ENCODE data around the gene RGS19. TPM values are rescaled to one million over a fixed set of nuclear protein-coding genes. Genes with fewer than 3 reads are reported as not detected.
A peak's percentile ranks its signal among the peaks of the same experiment; 100 is the strongest.
"Not testable (repeated sequence)": the region's sequence is repeated elsewhere in the genome, so short reads cannot be mapped to it uniquely, and the experiment has no call there.

Gene RGS19
- total RNA-seq (2021) (14.4 and 16.4 TPM in 2 replicates), Bru-seq, nascent RNA (percentile 37 among the genes with signal in this experiment), BruChase-seq, experiment 1, labeled RNA remaining after a 2-hour chase (percentile 36 among the genes with signal in this experiment), BruChase-seq, experiment 2, labeled RNA remaining after a 6-hour chase (percentile 47 among the genes with signal in this experiment)
- long read RNA-seq, transcript RGS19-201 (6 exons, 1,510 nt): major isoform, 16 of 34 reads
- long read RNA-seq, partial matches to known transcripts: 5 of 34 reads
- long read RNA-seq, other reads (novel, unspliced or antisense): 9 of 34 reads

- intact Hi-C loops (cut with micrococcal nuclease; ENCODE audit: unreplicated experiment): no loop called here
- H3K4me1 ChIP-seq (ENCODE audit: insufficient read depth, low read length, poor library complexity, severe bottlenecking): peaks cover 24% of the 10 kb centered on the region
- H3K27me3 ChIP-seq (replicated peaks; ENCODE audit: insufficient read depth, low read depth, low read length, poor library complexity): peaks cover 5% of the 10 kb centered on the region
- ChIA-PET POLR2A (ENCODE audit: low non-redundant PET) (no interaction called here), CTCF (interaction anchor here (0.6 kb wide), 1 partner anchor 52 kb away, joined by 3 read pairs; no protein-coding TSS in a partner anchor)
- no peaks in the 10 kb centered on the region for H3K9me3 ChIP-seq (ENCODE audit: low read depth, low read length, poor library complexity, severe bottlenecking)
- peak; percentile 71 for DNase-seq (ENCODE audit: low spot score)
- peak within 1 kb of the TSS; percentile 82 for H3K4me3 ChIP-seq (ENCODE audit: low read depth, low read length, poor library complexity, severe bottlenecking)
- no TSS peak for BruUV-seq (replicated peaks)
- peak within 1 kb of the TSS; percentile 66 for H3K27ac ChIP-seq (ENCODE audit: low read depth, low read length, poor library complexity, severe bottlenecking)
- H3K36me3 ChIP-seq (ENCODE audit: insufficient read depth, low read length, poor library complexity, severe bottlenecking): no peaks in the 10 kb centered on the region
- TF ChIP-seq CTCF (conservative IDR thresholded peaks at IDR 0.05; ENCODE audit: low read depth, low read length) (no peak), EZH2 (IDR thresholded peaks at IDR 0.05; ENCODE audit: borderline replicate concordance, low read depth, low read length, poor library complexity, severe bottlenecking) (no peak)
These were observed at the start of gene RGS19 for GRCh38 chr20:64079273-64080012. Gene RGS19, minus strand, starts transcription at chr20:64079518. Its CDS starts 2,632 bp downstream, at chr20:64076886.

- BruUV-seq (replicated peaks); H3K4me3 ChIP-seq (ENCODE audit: low read depth, low read length, poor library complexity, severe bottlenecking); CTCF ChIA-PET; DNase-seq (ENCODE audit: low spot score); H3K27ac ChIP-seq (ENCODE audit: low read depth, low read length, poor library complexity, severe bottlenecking); H3K9me3 ChIP-seq (ENCODE audit: low read depth, low read length, poor library complexity, severe bottlenecking); H3K4me1 ChIP-seq (ENCODE audit: insufficient read depth, low read length, poor library complexity, severe bottlenecking); H3K36me3 ChIP-seq (ENCODE audit: insufficient read depth, low read length, poor library complexity, severe bottlenecking); POLR2A ChIA-PET (ENCODE audit: low non-redundant PET): not testable (repeated sequence)
- intact Hi-C loops (cut with micrococcal nuclease; ENCODE audit: unreplicated experiment): loop anchor here (5.0 kb wide), 1 partner anchor 586 kb away; the partner anchor contains the start of gene PTK6
- H3K27me3 ChIP-seq (replicated peaks; ENCODE audit: insufficient read depth, low read depth, low read length, poor library complexity): peaks cover 45% of the 10 kb centered on the region
These were observed 44.2 kb upstream of the RGS19 start for GRCh38 chr20:64123517-64123916.

GRCh38 chr20:64122927-64123326 lies 43.6 kb upstream of the RGS19 start:
- H3K27ac ChIP-seq (ENCODE audit: low read depth, low read length, poor library complexity, severe bottlenecking); CTCF ChIA-PET; POLR2A ChIA-PET (ENCODE audit: low non-redundant PET); BruUV-seq (replicated peaks); H3K9me3 ChIP-seq (ENCODE audit: low read depth, low read length, poor library complexity, severe bottlenecking); H3K4me1 ChIP-seq (ENCODE audit: insufficient read depth, low read length, poor library complexity, severe bottlenecking); H3K4me3 ChIP-seq (ENCODE audit: low read depth, low read length, poor library complexity, severe bottlenecking); DNase-seq (ENCODE audit: low spot score); H3K36me3 ChIP-seq (ENCODE audit: insufficient read depth, low read length, poor library complexity, severe bottlenecking): not testable (repeated sequence)
- peaks cover 39% of the 10 kb centered on the region for H3K27me3 ChIP-seq (replicated peaks; ENCODE audit: insufficient read depth, low read depth, low read length, poor library complexity)
- intact Hi-C loops (cut with micrococcal nuclease; ENCODE audit: unreplicated experiment): loop anchor here (5.0 kb wide), 1 partner anchor 586 kb away; the partner anchor contains the start of gene PTK6

GRCh38 chr20:64121586-64121985 lies 42.3 kb upstream of the RGS19 start:
- Histone ChIP-seq H3K4me1 (ENCODE audit: insufficient read depth, low read length, poor library complexity, severe bottlenecking) (no peaks in the 10 kb centered on the region), H3K27ac (ENCODE audit: low read depth, low read length, poor library complexity, severe bottlenecking) (no peak overlapping the region), H3K9me3 (ENCODE audit: low read depth, low read length, poor library complexity, severe bottlenecking) (no peaks in the 10 kb centered on the region), H3K27me3 (replicated peaks; ENCODE audit: insufficient read depth, low read depth, low read length, poor library complexity) (peaks cover 37% of the 10 kb centered on the region), H3K36me3 (ENCODE audit: insufficient read depth, low read length, poor library complexity, severe bottlenecking) (no peaks in the 10 kb centered on the region), H3K4me3 (ENCODE audit: low read depth, low read length, poor library complexity, severe bottlenecking) (no peak overlapping the region)
- POLR2A ChIA-PET (ENCODE audit: low non-redundant PET): no interaction called here
- no peak for TF ChIP-seq EZH2 (IDR thresholded peaks at IDR 0.05; ENCODE audit: borderline replicate concordance, low read depth, low read length, poor library complexity, severe bottlenecking)
- no peak for TF ChIP-seq CTCF (conservative IDR thresholded peaks at IDR 0.05; ENCODE audit: low read depth, low read length)
- intact Hi-C loops (cut with micrococcal nuclease; ENCODE audit: unreplicated experiment): loop anchor here (5.0 kb wide), 1 partner anchor 584 kb away; the partner anchor contains the start of gene PTK6
- no peak for DNase-seq (ENCODE audit: low spot score)
- CTCF ChIA-PET: no interaction called here
- BruUV-seq (replicated peaks): no TSS peak
